Mesenchymal stem cell (in vitro differentiated cells and primary cell): Measurements from ENCODE around the gene PIN1.

Experiments used
- DNase-seq: peaks from one replicate; pipeline ENCODE4 v3.0.0-alpha.2; 2013
- H2AFZ ChIP-seq: one replicate; pipeline ENCODE4 v1.6.1; 2013; ENCODE audit warnings: low read depth, mild to moderate bottlenecking, control low read depth, inconsistent platforms, low read length, moderate library complexity
- H2AK5ac ChIP-seq: 2 replicates; pipeline ENCODE4 v1.6.1; 2013; ENCODE audit warnings: low read length, moderate library complexity, mild to moderate bottlenecking, inconsistent platforms; ENCODE audit not compliant: severe bottlenecking
- H2BK120ac ChIP-seq: one replicate; pipeline ENCODE4 v1.6.1; 2013; ENCODE audit warnings: low read depth, mild to moderate bottlenecking, inconsistent platforms, low read length, moderate library complexity
- H2BK12ac ChIP-seq, 2 experiments: one replicate each; pipeline ENCODE4 v1.6.1; 2013; ENCODE audit warnings: inconsistent platforms in 2 of 2, low read length in 2 of 2, mild to moderate bottlenecking in 2 of 2, moderate library complexity in 2 of 2, control low read depth in 1 of 2
- H2BK15ac ChIP-seq: one replicate; pipeline ENCODE4 v1.6.1; 2013; ENCODE audit warnings: mild to moderate bottlenecking, low read depth, inconsistent platforms; ENCODE audit not compliant: poor library complexity, severe bottlenecking
- H2BK5ac ChIP-seq: 2 replicates; pipeline ENCODE4 v1.6.1; 2013; ENCODE audit warnings: low read depth, mild to moderate bottlenecking, low read length, control low read depth, inconsistent platforms; ENCODE audit not compliant: poor library complexity, severe bottlenecking
- H3K14ac ChIP-seq, 2 experiments: one replicate each; pipeline ENCODE4 v1.6.1; 2013; ENCODE audit warnings: inconsistent platforms in 2 of 2, low read length in 2 of 2, control low read depth in 1 of 2, mild to moderate bottlenecking in 1 of 2, moderate library complexity in 1 of 2
- H3K18ac ChIP-seq, 2 experiments: one replicate each; pipeline ENCODE4 v1.6.1; 2013; ENCODE audit warnings: inconsistent platforms in 2 of 2, low read length in 2 of 2, control low read depth in 1 of 2, low read depth in 1 of 2, mild to moderate bottlenecking in 1 of 2
- H3K23ac ChIP-seq, 2 experiments: one replicate each; pipeline ENCODE4 v1.6.1; 2013; ENCODE audit warnings: inconsistent platforms in 2 of 2, low read length in 2 of 2, mild to moderate bottlenecking in 2 of 2, moderate library complexity in 2 of 2, control low read depth in 1 of 2
- H3K27ac ChIP-seq: 2 replicates; pipeline ENCODE4 v1.5.1; 2013; ENCODE audit warnings: mild to moderate bottlenecking, moderate library complexity, low read length, control low read depth, inconsistent platforms; ENCODE audit not compliant: poor library complexity, severe bottlenecking
- H3K27me3 ChIP-seq, 2 experiments: 2 replicates each; pipeline versions ENCODE4 v1.6.1 to v1.7.0; 2013; ENCODE audit warnings: low read length in 2 of 2, mild to moderate bottlenecking in 2 of 2, moderate library complexity in 2 of 2, control low read depth in 1 of 2, inconsistent platforms in 1 of 2; ENCODE audit not compliant: control insufficient read depth in 1 of 2, insufficient read depth in 1 of 2
- H3K36me3 ChIP-seq, 2 experiments: 2 replicates each; pipeline versions ENCODE4 v1.6.1 to v1.7.0; 2013; ENCODE audit warnings: low read length in 2 of 2, control low read depth in 1 of 2, inconsistent platforms in 1 of 2, low read depth in 1 of 2, mild to moderate bottlenecking in 1 of 2; ENCODE audit not compliant: insufficient read depth in 2 of 2, control insufficient read depth in 1 of 2
- H3K4ac ChIP-seq, 2 experiments: one replicate each; pipeline ENCODE4 v1.6.1; 2013; ENCODE audit warnings: inconsistent platforms in 2 of 2, low read length in 2 of 2, mild to moderate bottlenecking in 2 of 2, moderate library complexity in 2 of 2, control low read depth in 1 of 2, low read depth in 1 of 2
- H3K4me1 ChIP-seq: 2 replicates; pipeline ENCODE4 v1.6.1; 2013; ENCODE audit warnings: low read depth, low read length, control low read depth; ENCODE audit not compliant: control insufficient read depth, insufficient read depth
- H3K4me2 ChIP-seq: 2 replicates; pipeline ENCODE4 v1.6.1; 2013; ENCODE audit warnings: low read length, mild to moderate bottlenecking, inconsistent platforms; ENCODE audit not compliant: poor library complexity, severe bottlenecking
- H3K4me3 ChIP-seq, 2 experiments: 2 replicates each; pipeline versions ENCODE4 v1.5.1 to v1.7.0; 2013; ENCODE audit warnings: low read length in 2 of 2, mild to moderate bottlenecking in 2 of 2, control low read depth in 1 of 2, low read depth in 1 of 2; ENCODE audit not compliant: insufficient read depth in 1 of 2
- H3K79me1 ChIP-seq: replicated peaks from 2 replicates; pipeline ENCODE4 v1.6.1; 2013; ENCODE audit warnings: mild to moderate bottlenecking, control low read depth, low read length, inconsistent platforms; ENCODE audit not compliant: poor library complexity, severe bottlenecking
- H3K9ac ChIP-seq: 2 replicates; pipeline ENCODE4 v1.7.0; 2013; ENCODE audit warnings: mild to moderate bottlenecking, low read length, moderate library complexity
- H3K9me3 ChIP-seq: 2 replicates; pipeline ENCODE4 v1.7.0; 2013; ENCODE audit warnings: mild to moderate bottlenecking, low read length; ENCODE audit not compliant: control insufficient read depth
- H4K8ac ChIP-seq: one replicate; pipeline ENCODE4 v1.6.1; 2013; ENCODE audit warnings: inconsistent platforms, mild to moderate bottlenecking, low read length, moderate library complexity
- H4K91ac ChIP-seq: one replicate; pipeline ENCODE4 v1.6.1; 2013; ENCODE audit warnings: mild to moderate bottlenecking, low read length, inconsistent platforms
- WGBS: methylation state at CpG from one replicate; pipeline ENCODE4 v1.1.7; 2013; ENCODE audit warnings: mixed read lengths; 5-methylcytosine and 5-hydroxymethylcytosine counted together

The PIN1 gene

GRCh38 chr19:9857076-9857721, 22.1 kb downstream of the PIN1 start:
- Histone ChIP-seq H3K18ac (no peak overlapping the region), H3K14ac (no peak overlapping the region), H2AFZ (no peak overlapping the region), H3K9me3 (no peaks in the 10 kb centered on the region), H3K36me3 (peaks cover 12 to 19% of the 10 kb centered on the region in 2 experiments), H2AK5ac (no peak overlapping the region), H3K4ac (no peak overlapping the region), H3K4me1 (peaks cover 4% of the 10 kb centered on the region), H2BK120ac (no peak overlapping the region), H3K27ac (no peak overlapping the region), H2BK15ac (no peak overlapping the region), H4K8ac (no peak overlapping the region), H4K91ac (no peak overlapping the region), H3K9ac (no peak overlapping the region), H3K4me2 (no peak overlapping the region), H2BK12ac (no peak overlapping the region), H3K79me1 (no peaks in the 10 kb centered on the region), H3K27me3 (no peaks in the 10 kb centered on the region), H2BK5ac (no peak overlapping the region), H3K4me3 (no peak overlapping the region), H3K23ac (no peak overlapping the region)
- 96% methylated on average over 13 of the region's 13 CpGs for WGBS
- DNase-seq, result no peak

GRCh38 chr19:9857920-9858746, 23.0 kb downstream of the PIN1 start:
- WGBS, result 89% methylated on average over 10 of the region's 10 CpGs
- Histone ChIP-seq H3K4me3 (peak overlapping the region in 1 of 2 experiments; percentile 1), H3K36me3 (peaks cover 12 to 19% of the 10 kb centered on the region in 2 experiments), H2BK120ac (no peak overlapping the region), H3K27ac (no peak overlapping the region), H4K8ac (no peak overlapping the region), H3K9me3 (no peaks in the 10 kb centered on the region), H3K9ac (no peak overlapping the region), H3K18ac (no peak overlapping the region), H3K27me3 (no peaks in the 10 kb centered on the region), H2BK15ac (no peak overlapping the region), H3K4me2 (no peak overlapping the region), H2BK5ac (no peak overlapping the region), H3K4me1 (peaks cover 2% of the 10 kb centered on the region), H2AK5ac (no peak overlapping the region), H2BK12ac (no peak overlapping the region), H3K79me1 (no peaks in the 10 kb centered on the region), H4K91ac (no peak overlapping the region), H3K4ac (no peak overlapping the region), H2AFZ (no peak overlapping the region), H3K23ac (no peak overlapping the region), H3K14ac (no peak overlapping the region)
- DNase-seq, result no peak

GRCh38 chr19:9858766-9859165, 23.6 kb downstream of the PIN1 start:
- no peaks in the 10 kb centered on the region for H3K4me1 ChIP-seq
- H2AFZ ChIP-seq, result no peak overlapping the region
- H3K14ac ChIP-seq, result no peak overlapping the region
- H3K23ac ChIP-seq, result no peak overlapping the region
- H2BK12ac ChIP-seq, result no peak overlapping the region
- H2BK120ac ChIP-seq, result no peak overlapping the region
- no peak overlapping the region for H4K91ac ChIP-seq
- H3K9me3 ChIP-seq, result no peaks in the 10 kb centered on the region
- H3K4me2 ChIP-seq, result no peak overlapping the region
- no peak for DNase-seq
- H3K27me3 ChIP-seq, result peaks cover 0 to under 1% of the 10 kb centered on the region in 2 experiments
- H3K18ac ChIP-seq, result no peak overlapping the region
- no peak overlapping the region for H3K27ac ChIP-seq
- no peaks in the 10 kb centered on the region for H3K79me1 ChIP-seq
- H3K4me3 ChIP-seq, result no peak overlapping the region
- H2AK5ac ChIP-seq, result no peak overlapping the region
- H2BK15ac ChIP-seq, result no peak overlapping the region
- H3K36me3 ChIP-seq, result peaks cover 12 to 19% of the 10 kb centered on the region in 2 experiments
- no peak overlapping the region for H4K8ac ChIP-seq
- no peak overlapping the region for H2BK5ac ChIP-seq
- no peak overlapping the region for H3K9ac ChIP-seq
- no peak overlapping the region for H3K4ac ChIP-seq

GRCh38 chr19:9860407-9860806, 25.3 kb downstream of the PIN1 start:
- Histone ChIP-seq H2BK15ac (no peak overlapping the region), H3K18ac (no peak overlapping the region), H3K23ac (no peak overlapping the region), H2BK5ac (no peak overlapping the region), H4K8ac (no peak overlapping the region), H3K27me3 (peaks cover 0 to 4% of the 10 kb centered on the region in 2 experiments), H3K79me1 (no peaks in the 10 kb centered on the region), H2BK12ac (no peak overlapping the region), H3K4me3 (no peak overlapping the region), H3K9ac (no peak overlapping the region), H3K27ac (no peak overlapping the region), H2BK120ac (no peak overlapping the region), H3K9me3 (no peaks in the 10 kb centered on the region), H3K14ac (no peak overlapping the region), H2AK5ac (no peak overlapping the region), H3K4ac (no peak overlapping the region), H3K36me3 (peaks cover 12% of the 10 kb centered on the region in 2 experiments), H3K4me2 (no peak overlapping the region), H2AFZ (no peak overlapping the region), H4K91ac (no peak overlapping the region), H3K4me1 (no peaks in the 10 kb centered on the region)
- DNase-seq, result no peak
- WGBS, result 90% methylated on average over 8 of the region's 8 CpGs
